ENCODE results near the gene ERMARD.

ERMARD gene

GRCh38 chr6:169802790-169803189, 51.4 kb downstream of the ERMARD start:
- DNase-seq = no peak

- no peak for DNase-seq
These were observed 51.9 kb downstream of the ERMARD start for GRCh38 chr6:169803271-169803811.

GRCh38 chr6:169803816-169804340, 52.5 kb downstream of the ERMARD start:
- DNase-seq = no peak

GRCh38 chr6:169804427-169804826, 53.0 kb downstream of the ERMARD start:
- DNase-seq = no peak

GRCh38 chr6:169805242-169805838, 53.9 kb downstream of the ERMARD start:
- DNase-seq = no peak

- DNase-seq = no peak
These were observed 55.3 kb downstream of the ERMARD start for GRCh38 chr6:169806701-169807100.

GRCh38 chr6:169807229-169807628, 55.8 kb downstream of the ERMARD start:
- DNase-seq = no peak

GRCh38 chr6:169807699-169808607, 56.5 kb downstream of the ERMARD start:
- DNase-seq = no peak

- no peak for DNase-seq
These were observed 57.2 kb downstream of the ERMARD start for GRCh38 chr6:169808608-169808967.

GRCh38 chr6:169809386-169809785, 58.0 kb downstream of the ERMARD start:
- DNase-seq = no peak

GRCh38 chr6:169810066-169810989, 58.9 kb downstream of the ERMARD start:
- no peak for DNase-seq

GRCh38 chr6:169811072-169811471, 59.6 kb downstream of the ERMARD start:
- no peak for DNase-seq

GRCh38 chr6:169811521-169812256, 60.3 kb downstream of the ERMARD start:
- no peak for DNase-seq

GRCh38 chr6:169812257-169812644, 60.8 kb downstream of the ERMARD start:
- no peak for DNase-seq

- no peak for DNase-seq
These were observed 62.5 kb downstream of the ERMARD start for GRCh38 chr6:169813969-169814368.

GRCh38 chr6:169816054-169816453, 64.6 kb downstream of the ERMARD start:
- DNase-seq = no peak

- DNase-seq = no peak
These were observed 65.6 kb downstream of the ERMARD start for GRCh38 chr6:169816975-169817374.

GRCh38 chr6:169820358-169820757, 68.9 kb downstream of the ERMARD start:
- DNase-seq = no peak

GRCh38 chr6:169824021-169824420, 72.6 kb downstream of the ERMARD start:
- DNase-seq = no peak

GRCh38 chr6:169824848-169825557, 73.6 kb downstream of the ERMARD start:
- DNase-seq = no peak

- DNase-seq = no peak
These were observed 74.3 kb downstream of the ERMARD start for GRCh38 chr6:169825558-169826225.

Data from stimulated activated CD8-positive, alpha-beta memory T cell treated with anti-CD3 and anti-CD28 coated beads, Interleukin-4, amount 100 ng/mL, for 48 hours (primary cell).